HepG2 (cell line): ENCODE measurements around the gene KRI1. TPM values are rescaled to one million over a fixed set of nuclear protein-coding genes. Genes with fewer than 3 reads are reported as not detected.

Experiments
- ATM ChIP-seq: fragments of 450-650 bp; IDR thresholded peaks from 2 replicates; pipeline ENCODE4 v1.7.1; 2017; ENCODE audit warnings: mild to moderate bottlenecking, borderline replicate concordance
- BRF2 ChIP-seq: sonication (generic); formaldehyde crosslinking; IDR thresholded peaks from 2 replicates; pipeline ENCODE4 v1.8.1; 2022; ENCODE audit warnings: mild to moderate bottlenecking, missing genetic modification reagents
- CAMTA2 ChIP-seq: sonication (generic); formaldehyde crosslinking; IDR thresholded peaks from 2 replicates; pipeline ENCODE4 v1.4.0; 2020; ENCODE audit warnings: mild to moderate bottlenecking, missing genetic modification reagents, borderline replicate concordance
- HNRNPK ChIP-seq: fragments of 200-400 bp; formaldehyde crosslinking; IDR thresholded peaks from 2 replicates; pipeline ENCODE4 v1.6.1; 2018; ENCODE audit warnings: low read length, low read depth, moderate library complexity, mild to moderate bottlenecking; ENCODE audit not compliant: poor library complexity, severe bottlenecking
- POLR2AphosphoS5 ChIP-seq: IDR thresholded peaks from 2 replicates; pipeline ENCODE4 v1.6.1; 2012; ENCODE audit warnings: low read depth, low read length
- RBM39 ChIP-seq: fragments of 200-400 bp; formaldehyde crosslinking; IDR thresholded peaks from one replicate; pipeline ENCODE4 v1.6.1; 2018; ENCODE audit warnings: antibody characterized with exemption, mild to moderate bottlenecking, low read depth, low read length; ENCODE audit not compliant: poor library complexity, severe bottlenecking
- SMARCC2 ChIP-seq: fragments of 450-650 bp; IDR thresholded peaks from 2 replicates; pipeline ENCODE4 v1.6.1; 2017; ENCODE audit warnings: antibody characterized with exemption, mild to moderate bottlenecking
- TAF1 ChIP-seq: sonication (generic); formaldehyde crosslinking; IDR thresholded peaks from 2 replicates; pipeline ENCODE4 v1.4.0; 2020; ENCODE audit warnings: missing genetic modification reagents
- U2AF2 ChIP-seq: fragments of 200-400 bp; formaldehyde crosslinking; IDR thresholded peaks from 2 replicates; pipeline ENCODE4 v1.6.1; 2017; ENCODE audit warnings: low read depth, mild to moderate bottlenecking, low read length
- WIZ ChIP-seq: sonication (generic); formaldehyde crosslinking; IDR thresholded peaks from 2 replicates; pipeline ENCODE4 v1.5.1; 2020; ENCODE audit warnings: mild to moderate bottlenecking, missing genetic modification reagents
- ZBTB39 ChIP-seq: sonication (generic); formaldehyde crosslinking; IDR thresholded peaks from 2 replicates; pipeline ENCODE4 v1.5.0; 2020; ENCODE audit warnings: missing genetic modification reagents
- ZC3H4 ChIP-seq: sonication (generic); formaldehyde crosslinking; IDR thresholded peaks from 2 replicates; pipeline ENCODE4 v1.4.0; 2020; ENCODE audit warnings: missing genetic modification reagents, borderline replicate concordance
- ZFP36L2 ChIP-seq: sonication (generic); formaldehyde crosslinking; IDR thresholded peaks from 2 replicates; pipeline ENCODE4 v1.4.0; 2020; ENCODE audit warnings: missing genetic modification reagents
- ZMYM4 ChIP-seq: sonication (generic); formaldehyde crosslinking; IDR thresholded peaks from 2 replicates; pipeline ENCODE4 v1.8.1; 2023; ENCODE audit warnings: mild to moderate bottlenecking, missing genetic modification reagents
- ZNF407 ChIP-seq: sonication (generic); formaldehyde crosslinking; IDR thresholded peaks from one replicate; pipeline ENCODE4 v1.5.1; 2020; ENCODE audit warnings: mild to moderate bottlenecking, missing genetic modification reagents; ENCODE audit errors: not compliant biosample characterization
- ZNF414 ChIP-seq: sonication (generic); formaldehyde crosslinking; IDR thresholded peaks from 2 replicates; pipeline ENCODE4 v1.5.0; 2020; ENCODE audit warnings: missing genetic modification reagents
- ZNF816 ChIP-seq: sonication (generic); formaldehyde crosslinking; IDR thresholded peaks from 2 replicates; pipeline ENCODE4 v1.8.0; 2022; ENCODE audit warnings: missing genetic modification reagents, mild to moderate bottlenecking, borderline replicate concordance
- polyA plus RNA-seq, 8 experiments: library from polyadenylated mRNA; depleted of rRNA in 3 of 8; stranded (reverse) in 7 of 8; unstranded in 1 of 8; fragments of >200 nt; fragmentation: Illumina TruSeq in 4 of 8; extraction: Trizol in 4 of 8; gene quantifications; 2 replicates each; pipeline versions ENCODE4 v1.2.1 to v1.2.3, GENCODE V29; 2011 to 2016; ENCODE audit warnings: low read depth in 4 of 8, missing spikeins in 1 of 8, mixed read lengths in 1 of 8; ENCODE audit not compliant: insufficient read depth in 1 of 8
- total RNA-seq, 5 experiments: library from RNA; depleted of rRNA; stranded (reverse); fragments of >200 nt; fragmentation: Illumina TruSeq; extraction: Trizol; gene quantifications; 2 replicates each; pipeline ENCODE4 v1.2.3, GENCODE V29; 2016; ENCODE audit warnings: low read depth in 1 of 5

The KRI1 gene
- total and polyA plus RNA-seq, 2 of the 13 experiments (the other 11 are each of a cell fraction or from before 2014, with no cell fraction given), result 9.1 to 11.7 TPM

GRCh38 chr19:10602330-10603083 lies 36.7 kb upstream of the KRI1 start (continued):
- no peak for TF ChIP-seq ZNF407 (CRISPR knock-in tag)
- no peak for TF ChIP-seq SMARCC2
- TF ChIP-seq ZNF414 (CRISPR knock-in tag), result 0 out of 2 replicates have a peak, but pooled peaks have one; percentile 61
- TF ChIP-seq WIZ (CRISPR knock-in tag), result no peak
- TF ChIP-seq POLR2AphosphoS5, result no peak
- 0 out of 2 replicates have a peak, but pooled peaks have one; percentile 33 for TF ChIP-seq ZFP36L2 (CRISPR knock-in tag)
- no peak for TF ChIP-seq BRF2
- TF ChIP-seq RBM39, result peak; percentile 48
- TF ChIP-seq ATM, result no peak
- TF ChIP-seq ZC3H4 (CRISPR knock-in tag), result no peak
- TF ChIP-seq CAMTA2, result no peak
- TF ChIP-seq ZBTB39 (CRISPR knock-in tag), result peak; percentile 76; the same call in 1 of the 2 replicates
- TF ChIP-seq ZNF816 (CRISPR knock-in tag), result 0 out of 2 replicates have a peak, but pooled peaks have one; percentile 30
- peak; percentile 22; the same call in 1 of the 2 replicates for TF ChIP-seq TAF1
- 0 out of 2 replicates have a peak, but pooled peaks have one; percentile 9 for TF ChIP-seq ZMYM4 (CRISPR knock-in tag)
- TF ChIP-seq HNRNPK, result peak; percentile 54
- TF ChIP-seq U2AF2, result no peak
